Lower lobe of right lung (tissue), 2 donors: ENCODE data around the gene CCNJ. TPM values are rescaled to one million over a fixed set of nuclear protein-coding genes. Genes with fewer than 3 reads are reported as not detected.

ENCODE experiments used
- ATAC-seq, 2 donors: fragments of 200-7000 bp; cut with Tn5 transposase; one replicate each; pipeline ENCODE4 v1.9.1; 2020 to 2022; ENCODE audit warnings: mild to moderate bottlenecking in 2 of 2, moderate library complexity in 2 of 2
- DNase-seq: peaks from one replicate; pipeline ENCODE4 v3.0.0-alpha.2; 2020
- H3K27ac ChIP-seq: fragments of 200-600 bp; one replicate; pipeline ENCODE4 v1.8.0; 2022
- H3K27me3 ChIP-seq: fragments of 200-600 bp; one replicate; pipeline ENCODE4 v1.8.0; 2022; ENCODE audit warnings: low read depth
- H3K36me3 ChIP-seq: fragments of 200-600 bp; one replicate; pipeline ENCODE4 v1.8.0; 2022; ENCODE audit warnings: mild to moderate bottlenecking
- H3K4me1 ChIP-seq: fragments of 200-600 bp; one replicate; pipeline ENCODE4 v1.8.0; 2022
- H3K4me3 ChIP-seq: fragments of 200-600 bp; one replicate; pipeline ENCODE4 v1.8.0; 2022; ENCODE audit warnings: mild to moderate bottlenecking
- H3K9me3 ChIP-seq: fragments of 200-600 bp; one replicate; pipeline ENCODE4 v1.8.0; 2022
- intact Hi-C: fragments of 100-400 bp; cut with DNase I; formaldehyde crosslinking; loops from one replicate; pipeline ENCODE4 v1.11.0; 2022
- total RNA-seq: library from RNA; stranded (reverse); fragmentation: NEBNext Ultra II Directional; extraction: Animal tissue kit (Norgen Biotek cat#: 25700); gene quantifications from one replicate; pipeline ENCODE4 v1.2.1, GENCODE V29; 2021
- TF ChIP-seq, protein P1 (sequence below): fragments of 200-600 bp; IDR thresholded peaks from one replicate; pipeline ENCODE4 v1.8.0; 2022; ENCODE audit warnings: antibody characterized with exemption, mild to moderate bottlenecking
- donor health status: DM: no; HTN: yes; CAD: no; lungs with severe emphysema.

The CCNJ gene
- total RNA-seq, 1 donor from 2014 or later = 8.8 TPM

DNA sequence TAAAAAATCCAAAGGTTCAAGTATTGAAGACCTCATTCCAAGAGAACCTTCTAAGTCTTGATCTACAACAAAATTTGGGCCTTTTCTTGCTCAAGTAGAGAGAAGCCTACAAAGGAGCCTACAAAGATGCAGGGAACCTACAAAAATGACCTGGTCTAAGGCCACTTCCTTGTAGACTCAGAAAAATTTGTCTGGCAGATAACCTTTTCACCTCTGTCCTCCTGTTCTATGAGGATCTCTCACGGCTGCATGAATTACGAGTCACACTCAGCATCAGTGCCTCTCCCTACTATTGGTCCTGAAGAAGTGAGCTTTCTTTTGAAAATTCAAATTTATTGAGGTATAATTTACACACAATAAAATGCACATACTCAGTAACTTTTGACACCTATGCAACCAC, 29.3 kb downstream of the CCNJ start:
- Histone ChIP-seq H3K9me3 (no peaks in the 10 kb centered on the region), H3K36me3 (no peaks in the 10 kb centered on the region), H3K27me3 (no peaks in the 10 kb centered on the region), H3K27ac (no peak overlapping the region), H3K4me1 (no peaks in the 10 kb centered on the region), H3K4me3 (no peak overlapping the region)
- DNase-seq = no peak
- no peak for ATAC-seq
- TF ChIP-seq, protein P1, sequence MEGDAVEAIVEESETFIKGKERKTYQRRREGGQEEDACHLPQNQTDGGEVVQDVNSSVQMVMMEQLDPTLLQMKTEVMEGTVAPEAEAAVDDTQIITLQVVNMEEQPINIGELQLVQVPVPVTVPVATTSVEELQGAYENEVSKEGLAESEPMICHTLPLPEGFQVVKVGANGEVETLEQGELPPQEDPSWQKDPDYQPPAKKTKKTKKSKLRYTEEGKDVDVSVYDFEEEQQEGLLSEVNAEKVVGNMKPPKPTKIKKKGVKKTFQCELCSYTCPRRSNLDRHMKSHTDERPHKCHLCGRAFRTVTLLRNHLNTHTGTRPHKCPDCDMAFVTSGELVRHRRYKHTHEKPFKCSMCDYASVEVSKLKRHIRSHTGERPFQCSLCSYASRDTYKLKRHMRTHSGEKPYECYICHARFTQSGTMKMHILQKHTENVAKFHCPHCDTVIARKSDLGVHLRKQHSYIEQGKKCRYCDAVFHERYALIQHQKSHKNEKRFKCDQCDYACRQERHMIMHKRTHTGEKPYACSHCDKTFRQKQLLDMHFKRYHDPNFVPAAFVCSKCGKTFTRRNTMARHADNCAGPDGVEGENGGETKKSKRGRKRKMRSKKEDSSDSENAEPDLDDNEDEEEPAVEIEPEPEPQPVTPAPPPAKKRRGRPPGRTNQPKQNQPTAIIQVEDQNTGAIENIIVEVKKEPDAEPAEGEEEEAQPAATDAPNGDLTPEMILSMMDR = no peak
- intact Hi-C loops = no loop called here

DNA sequence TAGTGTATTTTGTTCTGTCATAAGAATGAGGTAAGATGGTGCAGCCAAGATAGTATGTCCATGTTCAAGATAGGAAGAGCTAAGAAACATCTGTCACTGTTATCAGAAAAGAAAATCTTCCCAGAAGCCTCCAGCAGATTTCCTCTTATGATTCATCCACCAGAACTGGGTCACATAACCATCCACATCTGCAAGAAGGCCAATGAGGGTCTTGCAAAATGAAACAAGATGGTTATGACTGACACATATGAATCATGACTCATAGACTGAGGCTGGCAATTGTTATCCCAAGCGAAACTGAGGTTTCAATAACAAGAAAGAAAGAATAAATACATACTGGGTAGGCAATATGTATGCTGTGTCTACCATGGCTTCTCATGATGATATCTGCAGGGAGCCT, 30.3 kb downstream of the CCNJ start:
- intact Hi-C loops = no loop called here
- DNase-seq (no peak), ATAC-seq (no peak)
- no peaks in the 10 kb centered on the region for H3K4me1 ChIP-seq
- H3K9me3 ChIP-seq = no peaks in the 10 kb centered on the region
- no peaks in the 10 kb centered on the region for H3K27me3 ChIP-seq
- no peaks in the 10 kb centered on the region for H3K36me3 ChIP-seq
- no peak overlapping the region for H3K4me3 ChIP-seq
- TF ChIP-seq, protein P1 = no peak
- H3K27ac ChIP-seq = no peak overlapping the region

DNA sequence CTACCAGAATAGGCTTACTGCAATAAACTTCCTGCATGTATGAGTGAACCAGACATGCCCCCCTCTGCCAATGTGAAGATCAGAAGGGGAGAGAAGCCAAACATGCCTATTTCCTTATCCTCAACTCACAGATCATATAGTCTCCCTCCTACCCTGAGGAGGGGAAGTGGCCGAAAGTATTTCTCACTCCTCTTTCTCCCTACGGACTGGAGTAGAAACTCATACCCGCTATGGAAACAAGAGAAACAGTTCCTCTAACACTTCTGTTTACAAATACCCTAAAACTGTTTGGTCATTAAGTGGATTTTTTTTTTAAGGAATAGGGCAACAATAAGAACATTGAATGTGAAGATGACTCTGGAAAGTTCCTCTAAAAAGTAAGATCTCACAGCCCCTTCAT, 31.4 kb downstream of the CCNJ start:
- no peak for ATAC-seq
- H3K27me3 ChIP-seq = no peaks in the 10 kb centered on the region
- TF ChIP-seq, protein P1 = no peak
- no peak overlapping the region for H3K4me3 ChIP-seq
- intact Hi-C loops = no loop called here
- no peak overlapping the region for H3K27ac ChIP-seq
- DNase-seq = no peak
- H3K4me1 ChIP-seq = no peaks in the 10 kb centered on the region
- no peaks in the 10 kb centered on the region for H3K36me3 ChIP-seq
- H3K9me3 ChIP-seq = no peaks in the 10 kb centered on the region

DNA sequence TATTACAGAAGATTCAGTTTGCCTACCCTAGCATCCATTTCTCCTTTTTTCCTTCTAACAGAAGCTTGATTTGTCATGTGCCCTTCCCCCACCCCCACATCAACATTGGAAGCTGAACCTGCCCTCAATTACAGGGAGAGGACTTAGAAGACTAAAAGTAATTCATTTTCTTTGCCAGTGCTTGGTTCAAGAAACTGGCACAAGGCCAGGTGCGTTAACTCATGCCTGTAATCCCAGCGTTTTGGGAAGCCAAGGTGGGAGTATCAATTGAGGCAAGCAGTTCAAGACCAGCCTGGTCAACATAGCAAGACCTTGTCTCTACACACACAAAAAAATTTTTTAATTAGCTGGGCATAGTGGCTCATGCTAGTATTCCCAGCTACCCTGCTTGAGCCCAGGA, 32.6 kb downstream of the CCNJ start:
- Histone ChIP-seq H3K36me3 (no peaks in the 10 kb centered on the region), H3K27me3 (no peaks in the 10 kb centered on the region), H3K9me3 (no peaks in the 10 kb centered on the region), H3K4me1 (no peaks in the 10 kb centered on the region), H3K27ac (no peak overlapping the region), H3K4me3 (no peak overlapping the region)
- DNase-seq (no peak), ATAC-seq (no peak)
- intact Hi-C loops = no loop called here
- TF ChIP-seq, protein P1 = no peak

DNA sequence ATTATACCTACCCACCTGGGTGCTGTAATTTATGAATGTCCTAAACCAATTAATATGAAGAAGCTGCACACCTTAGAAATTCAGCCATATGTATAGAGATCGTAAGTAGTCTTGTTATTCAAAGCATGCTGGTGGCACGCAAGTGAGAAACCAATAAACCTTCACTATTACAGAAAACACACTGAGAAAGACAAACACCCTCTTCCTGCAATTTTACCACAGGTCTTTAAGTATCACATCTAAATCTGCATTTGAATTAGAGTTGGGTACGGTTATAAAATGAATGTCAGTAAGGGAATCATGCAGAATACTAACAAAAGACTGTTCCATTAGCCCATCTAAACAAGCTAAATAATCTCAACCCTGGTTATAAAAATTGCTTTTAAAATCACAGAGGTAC, 33.8 kb downstream of the CCNJ start:
- H3K9me3 ChIP-seq = no peaks in the 10 kb centered on the region
- H3K27ac ChIP-seq = no peak overlapping the region
- intact Hi-C loops = no loop called here
- H3K36me3 ChIP-seq = no peaks in the 10 kb centered on the region
- no peak for DNase-seq
- TF ChIP-seq, protein P1 = no peak
- ATAC-seq = no peak
- no peaks in the 10 kb centered on the region for H3K27me3 ChIP-seq
- H3K4me3 ChIP-seq = no peak overlapping the region
- H3K4me1 ChIP-seq = no peaks in the 10 kb centered on the region

DNA sequence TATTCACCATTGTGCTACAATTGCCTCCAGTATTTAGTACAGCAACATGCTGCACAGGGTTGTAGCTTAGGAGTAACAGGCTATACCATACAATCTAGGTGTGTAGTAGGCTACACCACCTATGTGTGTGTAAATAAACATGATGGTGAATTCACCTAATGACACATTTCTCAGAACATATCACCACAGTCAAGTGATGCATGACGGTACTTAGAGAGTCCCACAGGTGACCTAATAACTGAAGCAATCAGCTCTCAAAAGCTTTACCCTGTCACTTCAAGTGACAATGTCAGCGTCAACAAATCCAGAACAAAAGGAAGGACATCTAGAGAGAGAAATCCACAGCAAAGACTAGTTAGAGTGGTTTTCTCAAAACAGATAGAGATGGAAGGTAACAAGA, 38.8 kb downstream of the CCNJ start:
- intact Hi-C loops = no loop called here
- H3K36me3 ChIP-seq = no peaks in the 10 kb centered on the region
- ATAC-seq (no peak), DNase-seq (no peak)
- no peaks in the 10 kb centered on the region for H3K9me3 ChIP-seq
- TF ChIP-seq, protein P1 = no peak
- no peak overlapping the region for H3K4me3 ChIP-seq
- H3K27me3 ChIP-seq = no peaks in the 10 kb centered on the region
- H3K4me1 ChIP-seq = no peaks in the 10 kb centered on the region
- H3K27ac ChIP-seq = no peak overlapping the region
